Liver (tissue), 9 donors: Measurements from ENCODE around the gene NBEA. TPM values are rescaled to one million over a fixed set of nuclear protein-coding genes. Genes with fewer than 3 reads are reported as not detected.

ENCODE experiments used
- DNase-seq: peaks from one replicate; pipeline ENCODE4 v3.0.0-alpha.2; 2017; ENCODE audit warnings: low spot score
- H3K27ac ChIP-seq, 2 donors: one replicate each; pipeline ENCODE4 v1.7.0; 2013; ENCODE audit warnings: inconsistent platforms in 2 of 2, low read length in 2 of 2, control low read depth in 1 of 2, low read depth in 1 of 2, mild to moderate bottlenecking in 1 of 2
- H3K27me3 ChIP-seq, 4 donors: one replicate each; pipeline versions ENCODE4 v1.6.1 to v1.7.0; 2013; ENCODE audit warnings: low read length in 3 of 4, inconsistent platforms in 1 of 4, mild to moderate bottlenecking in 1 of 4, moderate library complexity in 1 of 4; ENCODE audit not compliant: control insufficient read depth in 4 of 4, insufficient read depth in 4 of 4
- H3K36me3 ChIP-seq, 4 donors: one replicate each; pipeline versions ENCODE4 v1.6.1 to v1.7.0; 2013; ENCODE audit warnings: low read length in 3 of 4, mild to moderate bottlenecking in 3 of 4, low read depth in 1 of 4, moderate library complexity in 1 of 4; ENCODE audit not compliant: control insufficient read depth in 4 of 4, insufficient read depth in 3 of 4
- H3K4me1 ChIP-seq, 4 donors: one replicate each; pipeline versions ENCODE4 v1.6.1 to v1.7.0; 2013; ENCODE audit warnings: low read length in 3 of 4, mild to moderate bottlenecking in 3 of 4, moderate library complexity in 1 of 4; ENCODE audit not compliant: control insufficient read depth in 4 of 4, insufficient read depth in 4 of 4
- H3K4me3 ChIP-seq, 3 donors: one replicate each; pipeline versions ENCODE4 v1.6.1 to v1.7.0; 2013; ENCODE audit warnings: low read length in 3 of 3, control low read depth in 1 of 3, low read depth in 1 of 3, mild to moderate bottlenecking in 1 of 3
- H3K9ac ChIP-seq, 2 donors: one replicate each; pipeline ENCODE4 v1.7.0; 2013; ENCODE audit warnings: low read length in 2 of 2, mild to moderate bottlenecking in 2 of 2, moderate library complexity in 2 of 2, control low read depth in 1 of 2, low read depth in 1 of 2
- H3K9me3 ChIP-seq, 4 donors: one replicate each; pipeline versions ENCODE4 v1.6.1 to v1.7.0; 2013; ENCODE audit warnings: low read length in 3 of 4; ENCODE audit not compliant: control insufficient read depth in 4 of 4
- FOXA1 ChIP-seq: IDR thresholded peaks from 2 replicates; pipeline ENCODE4 v1.6.1; 2016; ENCODE audit warnings: antibody characterized with exemption
- FOXA2 ChIP-seq: IDR thresholded peaks from 2 replicates; pipeline ENCODE4 v1.6.1; 2016; ENCODE audit warnings: antibody characterized with exemption
- GABPA ChIP-seq, 2 donors: IDR thresholded peaks in 1 of 2; conservative IDR thresholded peaks in 1 of 2; 2 replicates each; pipeline ENCODE4 v1.6.1; 2016; ENCODE audit warnings: antibody characterized with exemption in 2 of 2, mild to moderate bottlenecking in 1 of 2, moderate library complexity in 1 of 2
- HNF4A ChIP-seq, 2 donors: conservative IDR thresholded peaks; 2 replicates each; pipeline ENCODE4 v1.6.1; 2016; ENCODE audit warnings: antibody characterized with exemption in 2 of 2, mild to moderate bottlenecking in 2 of 2
- HNF4G ChIP-seq: IDR thresholded peaks from 2 replicates; pipeline ENCODE4 v1.6.1; 2016; ENCODE audit warnings: antibody characterized with exemption
- JUND ChIP-seq, 2 donors: IDR thresholded peaks; 2 replicates each; pipeline ENCODE4 v1.6.1; 2016; ENCODE audit warnings: antibody characterized with exemption in 2 of 2
- NR2F2 ChIP-seq: IDR thresholded peaks from 2 replicates; pipeline ENCODE4 v1.6.1; 2016; ENCODE audit warnings: antibody characterized with exemption
- RXRA ChIP-seq, 2 donors: IDR thresholded peaks; 2 replicates each; pipeline ENCODE4 v1.6.1; 2017 to 2018; ENCODE audit warnings: antibody characterized with exemption in 2 of 2, mild to moderate bottlenecking in 1 of 2
- SP1 ChIP-seq: IDR thresholded peaks from 2 replicates; pipeline ENCODE4 v1.6.1; 2018; ENCODE audit warnings: antibody characterized with exemption, mild to moderate bottlenecking
- TAF1 ChIP-seq: conservative IDR thresholded peaks from 2 replicates; pipeline ENCODE4 v1.6.1; 2016; ENCODE audit warnings: antibody characterized with exemption, mild to moderate bottlenecking
- YY1 ChIP-seq: IDR thresholded peaks from 2 replicates; pipeline ENCODE4 v1.6.1; 2016; ENCODE audit warnings: antibody characterized with exemption, mild to moderate bottlenecking
- WGBS: extraction: QIAGEN DNeasy Blood & Tissue Kit; methylation state at CpG from one replicate; pipeline ENCODE4 v1.1.7; 2013; 5-methylcytosine and 5-hydroxymethylcytosine counted together
- polyA plus RNA-seq, 2 donors: library from polyadenylated mRNA; stranded (reverse) in 1 of 2; unstranded in 1 of 2; fragments of 200-250 nt in 1 of 2; fragments of >200 nt in 1 of 2; fragmentation: Nextera tagmentation in 1 of 2; extraction: Ambion mirVana in 1 of 2; gene quantifications; one replicate each; pipeline versions ENCODE4 v1.2.1 to v1.2.3, GENCODE V29; 2013 to 2015
- total RNA-seq, 2 donors: library from RNA; depleted of rRNA; stranded (reverse); fragments of >200 nt; gene quantifications; one replicate each; pipeline ENCODE4 v1.2.3, GENCODE V29; 2014
- TF ChIP-seq, protein P1 (sequence below): fragments of 150-350 bp; IDR thresholded peaks from 2 replicates; pipeline ENCODE4 v1.5.1; 2017; ENCODE audit warnings: improper control_type of control experiment, low read depth, low read length; ENCODE audit not compliant: missing input control
- TF ChIP-seq, protein P2 (sequence below): IDR thresholded peaks from 2 replicates; pipeline ENCODE4 v1.6.1; 2016; ENCODE audit warnings: antibody characterized with exemption
- TF ChIP-seq, protein P3 (sequence below): IDR thresholded peaks from 2 replicates; pipeline ENCODE4 v1.6.1; 2016; ENCODE audit warnings: antibody characterized with exemption
- TF ChIP-seq, protein P4 (sequence below): IDR thresholded peaks from 2 replicates; pipeline ENCODE4 v1.6.1; 2016; ENCODE audit warnings: antibody characterized with exemption, mild to moderate bottlenecking
- TF ChIP-seq, protein P5 (sequence below): IDR thresholded peaks from 2 replicates; pipeline ENCODE4 v1.6.1; 2016; ENCODE audit warnings: antibody characterized with exemption
- donor health status: healthy.
- donor health status: healthy.
- donor health status: healthy.
- donor health status: healthy.
- donor health status: healthy.

NBEA gene
- total and polyA plus RNA-seq, 4 donors: 0.24 to 3.5 (median 1.4) TPM

DNA sequence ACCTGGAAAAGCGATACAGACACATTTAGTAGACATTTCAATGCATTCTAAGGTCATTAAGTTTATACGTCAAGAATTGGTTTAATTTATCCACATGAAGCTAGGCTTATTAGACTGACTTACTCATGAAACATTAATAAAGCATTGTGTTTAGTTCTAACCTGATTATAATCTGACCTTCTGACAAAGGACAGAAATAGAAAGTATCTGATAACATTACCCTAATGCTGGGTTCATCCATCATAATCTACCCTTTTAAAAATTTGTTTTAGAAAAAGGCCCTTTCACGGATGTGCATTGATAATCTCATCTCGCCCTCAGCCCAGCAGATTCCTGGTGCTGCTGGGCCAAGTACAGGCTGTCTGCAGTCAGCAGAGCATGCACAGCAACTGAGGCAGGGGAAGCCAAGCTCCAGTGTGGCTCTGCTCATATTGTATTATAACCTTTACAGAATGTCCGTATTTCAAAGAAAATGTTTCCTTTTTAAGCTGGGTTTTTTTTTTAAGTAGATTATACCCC, 676.6 kb downstream of the NBEA start:
- no peaks in the 10 kb centered on the region for H3K4me1 ChIP-seq
- H3K36me3 ChIP-seq: no peaks in the 10 kb centered on the region
- no peak overlapping the region for H3K9ac ChIP-seq
- WGBS: 87% methylated on average over 5 of the region's 5 CpGs
- TF ChIP-seq, protein P1, sequence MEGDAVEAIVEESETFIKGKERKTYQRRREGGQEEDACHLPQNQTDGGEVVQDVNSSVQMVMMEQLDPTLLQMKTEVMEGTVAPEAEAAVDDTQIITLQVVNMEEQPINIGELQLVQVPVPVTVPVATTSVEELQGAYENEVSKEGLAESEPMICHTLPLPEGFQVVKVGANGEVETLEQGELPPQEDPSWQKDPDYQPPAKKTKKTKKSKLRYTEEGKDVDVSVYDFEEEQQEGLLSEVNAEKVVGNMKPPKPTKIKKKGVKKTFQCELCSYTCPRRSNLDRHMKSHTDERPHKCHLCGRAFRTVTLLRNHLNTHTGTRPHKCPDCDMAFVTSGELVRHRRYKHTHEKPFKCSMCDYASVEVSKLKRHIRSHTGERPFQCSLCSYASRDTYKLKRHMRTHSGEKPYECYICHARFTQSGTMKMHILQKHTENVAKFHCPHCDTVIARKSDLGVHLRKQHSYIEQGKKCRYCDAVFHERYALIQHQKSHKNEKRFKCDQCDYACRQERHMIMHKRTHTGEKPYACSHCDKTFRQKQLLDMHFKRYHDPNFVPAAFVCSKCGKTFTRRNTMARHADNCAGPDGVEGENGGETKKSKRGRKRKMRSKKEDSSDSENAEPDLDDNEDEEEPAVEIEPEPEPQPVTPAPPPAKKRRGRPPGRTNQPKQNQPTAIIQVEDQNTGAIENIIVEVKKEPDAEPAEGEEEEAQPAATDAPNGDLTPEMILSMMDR: no peak
- TF ChIP-seq FOXA1 (no peak), HNF4G (no peak), FOXA2 (no peak), GABPA (IDR thresholded peaks at IDR 0.05 in 1 of 2, conservative IDR thresholded peaks at IDR 0.05 in 1 of 2) (no peak), JUND (IDR thresholded peaks at IDR 0.05) (no peak), HNF4A (conservative IDR thresholded peaks at IDR 0.05) (no peak), NR2F2 (no peak), SP1 (no peak), TAF1 (no peak)
- TF ChIP-seq, protein P2, sequence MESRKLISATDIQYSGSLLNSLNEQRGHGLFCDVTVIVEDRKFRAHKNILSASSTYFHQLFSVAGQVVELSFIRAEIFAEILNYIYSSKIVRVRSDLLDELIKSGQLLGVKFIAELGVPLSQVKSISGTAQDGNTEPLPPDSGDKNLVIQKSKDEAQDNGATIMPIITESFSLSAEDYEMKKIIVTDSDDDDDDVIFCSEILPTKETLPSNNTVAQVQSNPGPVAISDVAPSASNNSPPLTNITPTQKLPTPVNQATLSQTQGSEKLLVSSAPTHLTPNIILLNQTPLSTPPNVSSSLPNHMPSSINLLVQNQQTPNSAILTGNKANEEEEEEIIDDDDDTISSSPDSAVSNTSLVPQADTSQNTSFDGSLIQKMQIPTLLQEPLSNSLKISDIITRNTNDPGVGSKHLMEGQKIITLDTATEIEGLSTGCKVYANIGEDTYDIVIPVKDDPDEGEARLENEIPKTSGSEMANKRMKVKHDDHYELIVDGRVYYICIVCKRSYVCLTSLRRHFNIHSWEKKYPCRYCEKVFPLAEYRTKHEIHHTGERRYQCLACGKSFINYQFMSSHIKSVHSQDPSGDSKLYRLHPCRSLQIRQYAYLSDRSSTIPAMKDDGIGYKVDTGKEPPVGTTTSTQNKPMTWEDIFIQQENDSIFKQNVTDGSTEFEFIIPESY: no peak
- TF ChIP-seq, protein P3, sequence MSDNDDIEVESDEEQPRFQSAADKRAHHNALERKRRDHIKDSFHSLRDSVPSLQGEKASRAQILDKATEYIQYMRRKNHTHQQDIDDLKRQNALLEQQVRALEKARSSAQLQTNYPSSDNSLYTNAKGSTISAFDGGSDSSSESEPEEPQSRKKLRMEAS: no peak
- TF ChIP-seq, protein P4, sequence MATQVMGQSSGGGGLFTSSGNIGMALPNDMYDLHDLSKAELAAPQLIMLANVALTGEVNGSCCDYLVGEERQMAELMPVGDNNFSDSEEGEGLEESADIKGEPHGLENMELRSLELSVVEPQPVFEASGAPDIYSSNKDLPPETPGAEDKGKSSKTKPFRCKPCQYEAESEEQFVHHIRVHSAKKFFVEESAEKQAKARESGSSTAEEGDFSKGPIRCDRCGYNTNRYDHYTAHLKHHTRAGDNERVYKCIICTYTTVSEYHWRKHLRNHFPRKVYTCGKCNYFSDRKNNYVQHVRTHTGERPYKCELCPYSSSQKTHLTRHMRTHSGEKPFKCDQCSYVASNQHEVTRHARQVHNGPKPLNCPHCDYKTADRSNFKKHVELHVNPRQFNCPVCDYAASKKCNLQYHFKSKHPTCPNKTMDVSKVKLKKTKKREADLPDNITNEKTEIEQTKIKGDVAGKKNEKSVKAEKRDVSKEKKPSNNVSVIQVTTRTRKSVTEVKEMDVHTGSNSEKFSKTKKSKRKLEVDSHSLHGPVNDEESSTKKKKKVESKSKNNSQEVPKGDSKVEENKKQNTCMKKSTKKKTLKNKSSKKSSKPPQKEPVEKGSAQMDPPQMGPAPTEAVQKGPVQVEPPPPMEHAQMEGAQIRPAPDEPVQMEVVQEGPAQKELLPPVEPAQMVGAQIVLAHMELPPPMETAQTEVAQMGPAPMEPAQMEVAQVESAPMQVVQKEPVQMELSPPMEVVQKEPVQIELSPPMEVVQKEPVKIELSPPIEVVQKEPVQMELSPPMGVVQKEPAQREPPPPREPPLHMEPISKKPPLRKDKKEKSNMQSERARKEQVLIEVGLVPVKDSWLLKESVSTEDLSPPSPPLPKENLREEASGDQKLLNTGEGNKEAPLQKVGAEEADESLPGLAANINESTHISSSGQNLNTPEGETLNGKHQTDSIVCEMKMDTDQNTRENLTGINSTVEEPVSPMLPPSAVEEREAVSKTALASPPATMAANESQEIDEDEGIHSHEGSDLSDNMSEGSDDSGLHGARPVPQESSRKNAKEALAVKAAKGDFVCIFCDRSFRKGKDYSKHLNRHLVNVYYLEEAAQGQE: no peak
- H3K27me3 ChIP-seq: no peaks in the 10 kb centered on the region
- no peak overlapping the region for H3K27ac ChIP-seq
- no peaks in the 10 kb centered on the region for H3K9me3 ChIP-seq
- DNase-seq: no peak
- no peak overlapping the region for H3K4me3 ChIP-seq

DNA sequence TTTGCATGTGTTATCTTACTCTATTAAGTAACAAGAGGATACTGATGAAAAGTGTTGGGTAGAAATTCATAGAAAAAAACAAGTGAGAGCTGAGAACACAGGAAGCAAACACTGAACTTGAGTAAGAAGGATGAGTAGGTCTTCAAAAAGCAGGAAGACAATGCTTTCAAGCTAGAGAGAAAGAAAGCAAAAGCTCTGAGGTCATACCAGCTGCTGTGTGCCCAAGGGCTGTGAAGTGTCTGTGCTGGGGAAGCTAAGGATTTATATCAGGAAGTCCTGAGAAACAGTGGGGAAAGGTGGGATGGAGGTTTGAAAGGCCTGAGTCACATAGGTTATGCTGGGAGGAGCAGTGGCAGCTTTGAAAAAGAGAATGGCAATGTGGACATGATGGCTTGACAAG, 679.9 kb downstream of the NBEA start:
- Histone ChIP-seq H3K9ac (no peak overlapping the region), H3K27ac (no peak overlapping the region), H3K27me3 (no peaks in the 10 kb centered on the region), H3K4me3 (no peak overlapping the region), H3K9me3 (no peaks in the 10 kb centered on the region), H3K4me1 (no peaks in the 10 kb centered on the region), H3K36me3 (no peaks in the 10 kb centered on the region)
- no peak for DNase-seq
- TF ChIP-seq, protein P5, sequence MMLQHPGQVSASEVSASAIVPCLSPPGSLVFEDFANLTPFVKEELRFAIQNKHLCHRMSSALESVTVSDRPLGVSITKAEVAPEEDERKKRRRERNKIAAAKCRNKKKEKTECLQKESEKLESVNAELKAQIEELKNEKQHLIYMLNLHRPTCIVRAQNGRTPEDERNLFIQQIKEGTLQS: no peak
- TF ChIP-seq FOXA2 (no peak), FOXA1 (no peak), RXRA (IDR thresholded peaks at IDR 0.05) (no peak), NR2F2 (no peak), SP1 (no peak), GABPA (IDR thresholded peaks at IDR 0.05 in 1 of 2, conservative IDR thresholded peaks at IDR 0.05 in 1 of 2) (no peak), HNF4G (no peak), YY1 (no peak), JUND (IDR thresholded peaks at IDR 0.05) (no peak), TAF1 (no peak)
- TF ChIP-seq, protein P3: no peak
- TF ChIP-seq, protein P1: no peak
- TF ChIP-seq, protein P4: no peak
